ENCODE data around the gene SORD. TPM values are rescaled to one million over a fixed set of nuclear protein-coding genes. Genes with fewer than 3 reads are reported as not detected.

The SORD gene
- total RNA-seq, 2 donors from 2014 or later: 9.3 to 18.1 TPM

GRCh38 chr15:45120081-45120972 lies 97.3 kb downstream of the SORD start:
- WGBS, 2 donors: 88 to 90% methylated on average over 8 to 10 of the region's 10 CpGs
- ATAC-seq: no peak
- TF ChIP-seq, protein P1, sequence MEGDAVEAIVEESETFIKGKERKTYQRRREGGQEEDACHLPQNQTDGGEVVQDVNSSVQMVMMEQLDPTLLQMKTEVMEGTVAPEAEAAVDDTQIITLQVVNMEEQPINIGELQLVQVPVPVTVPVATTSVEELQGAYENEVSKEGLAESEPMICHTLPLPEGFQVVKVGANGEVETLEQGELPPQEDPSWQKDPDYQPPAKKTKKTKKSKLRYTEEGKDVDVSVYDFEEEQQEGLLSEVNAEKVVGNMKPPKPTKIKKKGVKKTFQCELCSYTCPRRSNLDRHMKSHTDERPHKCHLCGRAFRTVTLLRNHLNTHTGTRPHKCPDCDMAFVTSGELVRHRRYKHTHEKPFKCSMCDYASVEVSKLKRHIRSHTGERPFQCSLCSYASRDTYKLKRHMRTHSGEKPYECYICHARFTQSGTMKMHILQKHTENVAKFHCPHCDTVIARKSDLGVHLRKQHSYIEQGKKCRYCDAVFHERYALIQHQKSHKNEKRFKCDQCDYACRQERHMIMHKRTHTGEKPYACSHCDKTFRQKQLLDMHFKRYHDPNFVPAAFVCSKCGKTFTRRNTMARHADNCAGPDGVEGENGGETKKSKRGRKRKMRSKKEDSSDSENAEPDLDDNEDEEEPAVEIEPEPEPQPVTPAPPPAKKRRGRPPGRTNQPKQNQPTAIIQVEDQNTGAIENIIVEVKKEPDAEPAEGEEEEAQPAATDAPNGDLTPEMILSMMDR (IDR thresholded peaks at IDR 0.05): no peak
- no peak for TF ChIP-seq POLR2A (IDR thresholded peaks at IDR 0.05)
- H3K4me1 ChIP-seq: peaks cover 12% of the 10 kb centered on the region
- peaks cover 0 to 7% of the 10 kb centered on the region in 2 donors for H3K27me3 ChIP-seq
- intact Hi-C loops (cut with DNase I): no loop called here
- DNase-seq: no peak
- H3K27ac ChIP-seq: no peak overlapping the region
- no peak overlapping the region for H3K4me3 ChIP-seq
- no peaks in the 10 kb centered on the region for H3K9me3 ChIP-seq
- H3K36me3 ChIP-seq (replicated peaks in 1 of 2; ENCODE audit: insufficient read depth in 1 of 2, low read depth in 2 of 2): no peaks in the 10 kb centered on the region

DNA sequence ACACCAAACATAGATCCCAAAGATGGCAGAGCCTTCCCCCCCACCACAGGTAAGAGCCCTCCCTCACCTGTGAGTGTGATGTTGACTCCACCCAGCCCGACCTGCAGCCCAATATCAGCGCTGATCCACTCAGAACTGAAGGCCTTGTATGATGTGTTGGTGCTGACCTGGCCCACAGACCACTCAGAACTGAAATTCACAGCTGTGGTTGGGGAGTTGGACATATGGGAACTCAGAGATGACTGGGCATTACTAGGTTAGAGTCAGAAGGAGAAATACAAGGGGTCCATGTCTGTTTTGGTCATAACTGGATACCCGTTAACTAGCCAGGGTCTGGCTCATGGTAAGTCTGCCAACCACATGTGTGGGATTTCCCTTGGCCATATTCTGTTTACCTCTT lies 98.0 kb downstream of the SORD start:
- no peak overlapping the region for H3K4me3 ChIP-seq
- H3K27ac ChIP-seq: no peak overlapping the region
- H3K4me1 ChIP-seq: peaks cover 12% of the 10 kb centered on the region
- DNase-seq: no peak
- 79 to 86% methylated on average over 3 of the region's 3 CpGs for WGBS, 2 donors
- ATAC-seq: no peak
- TF ChIP-seq POLR2A (IDR thresholded peaks at IDR 0.05): no peak
- TF ChIP-seq, protein P1 (IDR thresholded peaks at IDR 0.05): no peak
- intact Hi-C loops (cut with DNase I): no loop called here
- H3K36me3 ChIP-seq (replicated peaks in 1 of 2; ENCODE audit: insufficient read depth in 1 of 2, low read depth in 2 of 2): no peaks in the 10 kb centered on the region
- peaks cover 0 to 7% of the 10 kb centered on the region in 2 donors for H3K27me3 ChIP-seq
- H3K9me3 ChIP-seq: no peaks in the 10 kb centered on the region

- intact Hi-C loops (cut with DNase I): no loop called here
- no peak for ATAC-seq
- WGBS, 2 donors: 58 to 62% methylated on average over 9 of the region's 9 CpGs
- Histone ChIP-seq H3K36me3 (replicated peaks in 1 of 2; ENCODE audit: insufficient read depth in 1 of 2, low read depth in 2 of 2) (no peaks in the 10 kb centered on the region), H3K4me3 (no peak overlapping the region), H3K27me3 (peaks cover 0 to 4% of the 10 kb centered on the region in 2 donors), H3K27ac (no peak overlapping the region), H3K9me3 (no peaks in the 10 kb centered on the region), H3K4me1 (peaks cover 9% of the 10 kb centered on the region)
- TF ChIP-seq POLR2A (IDR thresholded peaks at IDR 0.05): no peak
- TF ChIP-seq, protein P1 (IDR thresholded peaks at IDR 0.05): no peak
- no peak for DNase-seq
Measured at GRCh38 chr15:45121706-45122417, 98.9 kb downstream of the SORD start.

- peaks cover 2% of the 10 kb centered on the region for H3K4me1 ChIP-seq
- no peaks in the 10 kb centered on the region for H3K36me3 ChIP-seq (replicated peaks in 1 of 2; ENCODE audit: insufficient read depth in 1 of 2, low read depth in 2 of 2)
- TF ChIP-seq, protein P1 (IDR thresholded peaks at IDR 0.05): no peak
- ATAC-seq (no peak), DNase-seq (no peak)
- WGBS, 2 donors: 72 to 77% methylated on average over 6 to 7 of the region's 7 CpGs
- no peak overlapping the region for H3K27ac ChIP-seq
- intact Hi-C loops (cut with DNase I): no loop called here
- no peaks in the 10 kb centered on the region for H3K9me3 ChIP-seq
- no peaks in the 10 kb centered on the region for H3K27me3 ChIP-seq
- H3K4me3 ChIP-seq: no peak overlapping the region
Measured at GRCh38 chr15:45122719-45123118, 99.7 kb downstream of the SORD start.

Measured in body of pancreas (tissue), 4 donors.